Measurements from ENCODE around the gene TEX101.

- TF ChIP-seq CTCF (IDR thresholded peaks at IDR 0.05; ENCODE audit: low read depth, low read length, missing input control), result peak; percentile 3
- no peak for TF ChIP-seq HNF4A (conservative IDR thresholded peaks at IDR 0.05)
Measured at GRCh38 chr19:43425567-43426392, 11.1 kb downstream of the TEX101 start.
